GM18517 (cell line): ENCODE data around the gene AGMAT.

Experiments used
- ATAC-seq: cut with Tn5 transposase; IDR thresholded peaks from one replicate; pipeline ENCODE4 v1.9.1; 2021; ENCODE audit warnings: mild to moderate bottlenecking, moderate library complexity; ENCODE audit not compliant: unreplicated experiment

AGMAT gene

DNA sequence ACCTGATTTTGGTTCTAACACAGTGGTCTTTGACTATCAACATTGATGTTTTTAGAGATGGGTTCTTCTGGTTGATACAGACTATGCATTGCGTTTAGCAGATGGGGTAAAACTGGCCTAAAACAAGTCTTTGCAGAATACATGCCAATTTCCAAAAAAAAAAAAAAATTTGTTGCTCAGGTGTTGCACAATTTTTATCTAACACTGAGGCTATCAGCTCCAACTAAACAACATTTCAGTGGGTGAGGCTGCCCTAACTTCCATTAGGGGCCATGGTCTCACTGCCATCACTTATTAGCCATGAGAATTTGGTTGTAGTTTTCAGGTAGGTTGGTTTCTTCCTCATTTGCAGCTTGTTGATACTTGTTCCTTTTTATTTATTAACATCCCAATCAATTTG is 14.0 kb downstream of the AGMAT start:
- ATAC-seq, result no peak

DNA sequence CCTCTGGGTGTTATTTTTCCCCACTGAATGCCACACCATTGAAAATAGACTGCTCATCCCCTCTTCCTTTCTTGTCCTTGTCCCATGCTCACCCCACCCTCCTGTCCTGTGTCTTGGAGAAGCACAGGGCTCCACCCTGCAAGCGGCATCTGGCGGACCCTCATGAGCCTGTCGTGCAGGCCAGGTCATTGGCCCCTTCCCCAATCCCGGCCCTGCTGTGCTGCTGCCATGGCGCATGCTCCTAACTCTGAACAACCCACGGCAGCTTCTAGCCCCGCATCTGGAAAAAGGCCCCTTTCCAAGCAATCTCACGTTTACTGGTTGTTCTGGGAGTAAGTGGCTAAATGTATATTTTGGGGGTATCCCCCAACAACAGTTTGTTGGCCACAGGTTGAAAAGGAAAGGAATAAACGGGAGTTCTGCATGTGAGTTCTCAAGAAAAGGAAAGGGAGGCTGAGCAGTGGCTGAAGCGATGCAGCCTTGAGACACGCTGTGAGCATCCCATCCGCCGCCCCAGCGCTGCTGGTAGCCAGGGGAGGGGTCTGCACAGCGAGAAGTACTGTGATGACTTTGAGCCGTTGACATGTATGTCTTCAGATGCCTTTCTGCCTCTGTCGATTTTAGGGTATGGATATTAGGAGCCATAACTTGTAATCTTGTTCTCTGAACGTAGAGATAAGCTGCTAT is 16.3 kb downstream of the AGMAT start:
- ATAC-seq, result no peak

DNA sequence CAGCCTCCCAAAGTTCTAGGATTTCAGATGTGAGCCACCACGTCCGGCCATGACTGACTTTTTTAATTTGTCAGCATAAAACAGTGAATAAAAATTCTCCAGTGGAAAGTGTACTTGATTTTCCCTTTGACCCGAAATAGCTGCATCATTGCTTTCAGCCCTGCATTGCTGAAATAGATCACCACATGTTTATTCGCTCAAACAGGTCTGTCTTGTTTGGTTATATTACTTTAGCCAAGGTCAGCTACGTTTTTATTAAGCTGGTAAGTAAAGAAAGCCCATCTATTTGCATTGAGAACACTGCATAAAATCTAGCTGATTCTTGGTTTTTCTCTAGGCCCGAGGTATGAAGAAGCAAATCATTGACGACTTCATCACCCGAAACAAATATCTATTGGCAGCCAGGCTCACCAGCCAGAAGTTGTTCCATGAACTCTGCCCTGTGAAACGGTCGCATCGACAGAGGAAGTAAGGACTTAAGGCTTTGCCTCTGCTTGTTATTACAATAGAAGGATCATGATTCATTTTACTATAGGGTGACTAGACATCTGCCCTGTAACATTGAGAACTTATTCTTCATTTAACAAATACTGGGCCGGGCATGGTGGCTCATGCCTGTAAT is 25.6 kb downstream of the AGMAT start:
- ATAC-seq, result no peak

DNA sequence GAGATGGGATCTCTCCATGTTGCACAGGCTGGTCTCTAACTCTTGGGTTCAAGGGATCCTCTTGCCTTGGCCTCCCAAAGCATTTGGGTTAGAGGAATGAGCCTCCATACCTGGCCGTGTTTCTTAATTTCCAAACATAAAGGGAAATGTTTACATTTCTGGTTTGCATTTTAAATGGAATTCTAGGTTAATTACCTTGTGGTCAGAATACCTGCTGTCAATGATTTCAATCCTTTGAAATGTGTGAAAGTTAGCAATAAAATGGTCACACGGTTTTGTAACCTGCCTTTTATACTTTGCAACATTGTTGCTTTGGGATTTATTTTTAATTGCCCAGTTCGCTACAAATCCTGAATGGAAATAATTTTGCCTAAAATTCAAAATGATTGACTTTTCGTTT is 26.3 kb downstream of the AGMAT start:
- ATAC-seq, result no peak

DNA sequence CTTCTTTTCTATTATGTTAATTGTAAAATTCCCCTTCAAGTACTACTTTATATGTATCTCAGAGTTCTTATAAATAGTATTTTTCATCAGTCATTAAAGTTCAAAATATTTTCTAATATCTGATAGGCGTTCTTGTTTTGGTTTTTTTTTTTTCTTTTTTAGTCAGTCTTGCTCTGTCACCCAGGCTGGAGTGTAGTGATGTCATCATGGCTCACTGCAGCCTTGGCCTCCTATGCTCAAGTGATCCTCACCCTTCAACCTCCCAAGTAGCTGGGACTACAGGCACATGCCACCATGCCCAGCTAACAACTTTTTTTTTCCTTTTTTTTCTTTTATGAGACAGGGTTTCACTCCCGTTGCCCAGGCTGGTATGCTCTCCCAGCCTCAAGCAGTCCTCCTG is 27.3 kb downstream of the AGMAT start:
- no peak for ATAC-seq

DNA sequence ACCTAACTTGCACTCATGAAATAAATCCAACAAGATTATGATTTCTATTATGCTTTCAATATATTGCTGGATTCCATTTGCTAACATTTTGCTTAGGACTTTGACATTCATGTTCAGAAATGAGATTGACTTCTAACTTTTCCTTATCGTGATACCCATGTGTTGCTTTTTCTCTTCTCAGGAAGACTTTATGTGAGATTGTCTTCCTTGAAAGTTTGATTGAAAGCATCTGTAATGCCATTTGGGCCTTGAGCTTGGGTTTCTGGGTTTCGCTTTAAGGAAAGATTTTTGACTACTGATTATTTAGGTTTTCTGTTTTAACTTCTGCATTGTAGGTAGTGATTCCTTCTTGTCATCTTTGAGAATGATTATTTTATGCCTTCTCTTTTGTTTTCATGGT is 27.8 kb downstream of the AGMAT start:
- no peak for ATAC-seq

DNA sequence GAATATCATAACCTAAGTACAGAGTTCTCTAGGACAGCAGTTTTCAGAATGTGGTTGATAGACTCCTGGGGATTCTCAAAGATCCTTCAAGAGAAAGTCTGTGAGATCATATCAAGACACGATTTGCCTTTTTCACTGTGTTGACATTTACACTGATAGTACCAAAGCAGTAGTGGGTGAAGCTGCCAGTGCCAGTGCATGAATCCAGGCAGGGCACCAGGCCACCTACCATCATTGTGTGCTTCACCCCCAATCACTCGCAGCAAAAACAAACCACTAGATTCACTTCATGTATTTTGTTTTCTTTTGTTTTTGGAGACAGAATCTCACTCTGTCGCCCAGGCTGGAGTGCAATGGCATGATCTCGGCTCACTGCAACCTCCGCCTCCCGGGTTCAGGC is 34.3 kb downstream of the AGMAT start:
- ATAC-seq, result no peak

DNA sequence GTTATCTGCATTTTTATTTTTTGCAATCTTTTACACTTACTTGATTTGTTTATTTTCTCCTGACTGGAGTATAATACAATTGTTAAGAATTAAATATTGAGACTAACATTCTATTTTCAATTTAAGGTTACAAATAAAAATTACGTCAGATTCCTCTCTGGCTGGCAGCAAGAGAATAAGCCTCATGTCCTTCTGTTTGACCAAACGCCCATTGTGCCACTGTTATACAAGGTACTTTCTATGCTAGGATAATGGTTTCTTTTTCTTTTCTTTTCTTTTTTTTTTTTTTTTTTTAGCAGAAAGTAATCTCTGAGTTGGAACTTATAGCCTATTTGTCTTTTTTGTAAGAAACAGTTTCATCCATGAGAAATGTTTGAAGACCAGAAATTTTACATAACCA is 38.2 kb downstream of the AGMAT start:
- no peak for ATAC-seq

DNA sequence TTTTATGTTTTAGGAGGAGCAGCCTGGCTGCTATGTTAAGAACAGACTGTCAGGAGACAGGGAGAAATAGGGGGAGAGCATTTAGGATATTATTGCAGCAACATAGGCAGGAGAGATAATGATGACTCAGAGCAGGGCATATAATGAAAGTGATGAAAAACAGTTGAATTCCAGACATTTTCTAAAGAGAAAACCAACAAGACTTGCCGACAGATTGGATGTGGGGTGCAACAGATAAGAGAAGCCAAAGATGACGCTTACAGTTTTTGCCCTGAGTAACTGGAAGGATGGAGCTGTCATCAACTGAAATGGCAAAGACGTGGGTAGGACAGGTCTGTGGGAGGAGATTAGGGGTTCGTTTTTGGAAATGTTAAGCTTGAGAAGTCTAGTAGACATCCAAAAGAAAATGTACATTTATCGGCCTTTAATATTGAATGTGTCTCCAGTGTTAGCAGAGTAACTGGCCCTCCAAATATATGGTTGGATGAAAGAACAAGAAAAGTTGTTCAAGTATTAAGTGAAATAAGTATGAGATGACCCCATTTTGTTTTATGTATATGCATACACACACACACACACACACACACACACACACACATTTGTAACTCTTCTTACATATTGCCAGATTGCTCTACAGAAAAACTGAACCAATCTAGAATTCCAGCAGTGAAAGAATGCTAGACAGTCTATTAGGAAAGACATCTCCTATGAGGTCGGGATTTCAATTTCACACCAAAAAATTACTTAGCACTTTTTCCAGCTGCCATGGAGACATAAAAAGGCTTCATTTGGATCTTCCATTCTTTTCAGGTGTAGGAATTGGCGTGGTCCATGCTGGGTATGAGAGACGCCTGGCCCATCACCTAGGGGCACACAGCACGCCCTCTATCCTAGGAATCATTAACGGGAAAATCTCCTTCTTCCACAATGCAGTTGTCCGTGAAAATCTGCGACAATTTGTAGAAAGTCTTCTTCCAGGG is 41.0 kb downstream of the AGMAT start:
- no peak for ATAC-seq

DNA sequence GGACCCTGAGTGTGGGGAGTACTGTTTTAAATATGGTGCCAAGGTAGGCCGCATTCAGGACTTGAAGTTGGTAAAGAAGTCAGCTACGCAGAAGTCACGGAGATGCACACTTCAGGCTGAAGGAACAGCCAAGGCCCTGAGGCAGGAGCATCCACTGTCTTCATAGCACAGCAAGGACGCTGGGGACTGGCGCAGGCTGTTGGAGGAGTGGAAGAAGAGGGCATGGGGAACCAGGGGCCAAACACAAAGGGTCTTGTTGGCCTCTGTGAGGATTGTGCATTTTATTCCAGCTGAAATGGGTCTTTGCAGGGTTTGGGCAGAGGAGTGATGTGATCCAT is 41.6 kb downstream of the AGMAT start:
- ATAC-seq, result no peak

DNA sequence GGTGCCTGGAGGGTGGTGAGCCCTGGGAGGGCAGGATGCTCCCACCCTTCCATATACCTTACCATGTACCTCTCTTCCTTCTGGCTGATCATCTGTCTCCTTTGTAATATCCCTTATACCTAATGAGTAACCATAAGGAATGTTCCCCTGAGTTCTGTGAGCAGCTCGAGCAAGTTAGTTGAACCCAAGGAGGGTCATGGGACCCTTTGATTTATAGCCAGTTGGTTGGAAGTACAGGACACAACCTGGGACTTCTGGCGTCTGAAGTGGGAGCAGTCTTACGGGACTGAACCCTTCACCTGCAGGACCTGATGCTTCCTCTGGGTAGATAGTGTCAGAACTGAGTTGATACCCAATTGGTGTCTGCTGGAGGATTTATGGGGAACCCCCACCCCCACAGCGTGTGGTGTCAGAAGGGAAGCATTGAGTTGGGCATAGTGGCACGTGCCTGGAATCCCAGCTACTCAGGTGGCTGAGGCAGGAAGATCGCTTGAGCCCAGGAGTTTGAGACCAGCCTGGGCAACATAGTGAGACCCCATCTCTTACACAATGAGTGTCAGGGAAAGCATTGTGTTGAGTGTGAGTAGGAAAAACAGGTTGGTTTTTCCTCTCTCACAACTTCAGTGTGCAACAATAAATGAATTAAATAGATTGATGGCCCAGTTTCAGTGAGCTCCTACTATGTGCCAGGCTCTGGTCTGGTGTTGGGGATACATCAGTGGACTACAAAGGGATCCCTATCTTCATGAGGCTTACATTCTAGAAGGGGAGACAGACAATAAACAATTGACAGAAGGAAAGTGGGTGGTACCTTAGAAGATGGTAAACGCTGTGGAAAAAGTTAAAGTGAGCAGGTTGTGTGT is 42.2 kb downstream of the AGMAT start:
- no peak for ATAC-seq

DNA sequence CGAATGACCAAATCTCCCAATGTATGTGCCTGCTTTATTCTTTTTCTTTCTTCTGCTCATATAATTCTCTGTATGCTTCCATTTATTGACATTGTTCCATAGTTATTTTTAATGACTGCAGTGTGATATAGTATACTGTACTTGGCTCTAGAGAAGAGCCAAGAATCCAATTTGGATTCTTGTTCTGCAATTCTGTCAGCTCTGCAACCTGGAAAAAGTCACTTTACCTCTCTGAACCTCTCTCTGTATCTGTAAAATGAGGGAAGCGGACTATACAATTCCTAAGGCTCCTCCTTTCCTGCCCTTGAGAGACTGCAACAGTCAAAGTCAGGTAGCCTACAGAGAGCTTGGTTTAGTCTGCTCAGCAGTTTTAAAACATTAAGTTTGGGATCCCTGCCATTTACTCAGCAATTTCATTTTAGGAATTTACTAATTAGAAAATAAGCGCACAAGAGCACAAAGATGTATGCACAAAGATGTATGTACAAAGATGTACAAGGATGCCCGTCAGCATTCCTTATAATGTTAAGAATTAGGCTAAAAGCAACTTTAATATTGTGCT is 43.5 kb downstream of the AGMAT start:
- ATAC-seq, result no peak

DNA sequence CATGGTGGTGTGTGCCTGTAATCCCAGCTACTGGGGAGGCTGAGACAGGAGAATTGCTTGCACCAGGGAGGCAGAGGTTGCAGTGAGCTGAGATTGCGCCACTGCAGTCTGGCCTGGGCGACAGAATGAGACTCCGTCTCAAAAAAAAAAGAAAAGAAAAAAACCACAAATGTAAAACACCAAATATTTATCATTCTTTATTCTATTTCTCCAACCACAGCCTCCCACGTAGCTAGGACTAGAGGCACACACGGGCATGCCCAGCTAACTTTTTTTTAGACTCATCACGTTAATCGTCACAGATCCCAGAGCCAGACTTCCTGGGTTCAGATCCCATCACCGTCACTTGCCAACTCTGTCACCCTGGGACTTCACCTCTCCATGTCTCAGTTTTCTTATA is 44.7 kb downstream of the AGMAT start:
- no peak for ATAC-seq

DNA sequence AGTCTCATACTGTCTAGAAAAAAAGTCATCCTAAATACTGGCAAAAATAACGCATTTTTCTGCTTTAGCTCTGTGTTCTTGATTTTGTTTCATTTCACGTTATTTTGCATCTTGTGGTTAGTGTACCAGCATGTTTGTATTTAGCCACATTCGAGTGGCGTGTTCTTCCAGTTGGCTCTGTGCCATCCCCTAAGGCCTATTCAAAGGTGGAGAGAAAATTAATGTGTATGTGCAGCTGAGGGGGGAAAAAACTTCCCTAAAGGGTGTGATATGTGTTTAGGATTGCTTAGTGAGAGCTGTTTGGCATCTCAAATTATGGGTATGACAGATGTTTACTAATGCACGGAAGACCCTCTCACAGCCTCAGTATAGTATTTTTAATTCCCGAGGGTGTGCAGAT is 46.1 kb downstream of the AGMAT start:
- ATAC-seq, result no peak

DNA sequence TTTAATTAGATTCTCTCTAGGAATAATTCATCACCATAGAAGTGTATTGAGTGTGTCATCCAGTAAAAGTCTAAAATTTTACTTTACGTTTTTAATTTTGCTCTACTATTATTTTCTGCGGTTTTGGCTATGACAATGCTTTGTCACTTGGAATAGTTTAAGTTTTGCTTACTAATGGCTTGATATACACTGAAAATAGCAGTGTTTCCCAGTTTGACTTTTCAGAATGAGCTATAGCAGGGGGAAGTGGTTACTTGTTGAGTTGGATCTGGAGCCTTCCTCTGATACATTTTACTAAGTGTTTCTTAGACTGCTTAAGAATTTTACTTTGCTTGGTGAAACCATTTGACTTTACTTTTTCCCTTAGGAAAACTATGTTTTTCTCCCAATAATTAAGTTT is 53.2 kb downstream of the AGMAT start:
- no peak for ATAC-seq

DNA sequence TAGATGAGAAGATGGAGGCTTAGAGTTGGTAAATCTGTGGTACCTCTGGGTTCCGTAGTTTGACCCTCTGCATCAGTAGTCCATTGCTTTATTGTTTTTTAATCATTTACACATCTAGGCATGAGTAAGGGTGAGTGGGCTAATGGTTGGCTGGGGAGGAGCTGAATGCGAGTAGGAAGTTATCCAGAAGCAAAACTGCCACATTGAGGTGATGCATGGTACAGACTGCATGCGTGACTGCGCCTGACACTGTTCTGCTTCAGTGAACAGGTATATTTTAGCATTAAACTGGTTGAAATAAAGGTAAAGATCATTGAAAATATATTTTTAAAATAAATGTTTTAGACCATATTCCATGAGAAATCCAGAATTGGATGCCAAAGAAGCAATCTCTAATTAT is 53.8 kb downstream of the AGMAT start:
- ATAC-seq, result no peak

DNA sequence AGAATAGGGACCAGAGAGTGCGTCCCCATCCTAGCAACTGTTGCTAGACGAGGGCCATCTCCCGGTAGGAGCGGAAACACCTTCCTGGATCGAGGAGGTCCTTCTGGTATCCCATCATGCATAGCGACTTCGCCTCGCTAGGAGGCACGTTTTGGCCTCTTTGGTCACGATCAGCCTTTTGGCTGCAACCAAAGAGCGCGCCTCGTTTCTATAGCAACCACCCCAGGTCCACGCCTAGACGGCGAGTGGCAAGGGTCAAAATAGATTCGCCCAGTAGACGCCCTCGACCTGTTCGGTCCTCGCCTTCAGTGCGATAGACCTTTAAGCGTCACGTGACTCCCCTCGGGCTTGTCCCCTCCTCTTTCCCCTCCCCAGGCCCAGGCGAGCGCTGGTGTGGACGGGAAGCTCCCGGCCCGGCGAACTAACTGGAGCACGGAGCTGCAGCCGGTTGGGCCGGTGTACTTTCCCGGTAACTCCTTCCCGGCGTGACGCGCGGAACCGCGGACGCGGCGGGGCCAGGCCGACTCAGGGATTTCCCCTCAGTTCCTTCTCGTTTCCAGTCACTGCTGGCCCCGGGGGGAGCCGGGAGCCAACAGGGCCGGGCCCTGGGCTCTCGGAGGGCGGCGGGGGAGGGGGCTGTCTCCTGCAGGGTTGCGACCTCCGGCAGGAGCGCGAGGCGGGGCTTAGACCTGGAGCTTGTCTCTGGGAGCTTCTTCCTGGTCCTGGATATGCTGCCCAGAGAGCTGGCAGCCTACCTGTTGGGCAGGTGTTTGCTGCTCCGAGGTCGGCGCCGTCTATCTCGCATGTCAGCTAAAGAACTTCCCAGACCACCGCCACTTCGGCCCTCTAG is 58.1 kb downstream of the AGMAT start, which contains the start of gene DNAJC16:
DNAJC16 (plus strand) TSS at position 359 of the 850 bp plus-strand sequence. CDS start 2,258 bp downstream, outside the sequence.
- ATAC-seq, result peak; percentile 74

DNA sequence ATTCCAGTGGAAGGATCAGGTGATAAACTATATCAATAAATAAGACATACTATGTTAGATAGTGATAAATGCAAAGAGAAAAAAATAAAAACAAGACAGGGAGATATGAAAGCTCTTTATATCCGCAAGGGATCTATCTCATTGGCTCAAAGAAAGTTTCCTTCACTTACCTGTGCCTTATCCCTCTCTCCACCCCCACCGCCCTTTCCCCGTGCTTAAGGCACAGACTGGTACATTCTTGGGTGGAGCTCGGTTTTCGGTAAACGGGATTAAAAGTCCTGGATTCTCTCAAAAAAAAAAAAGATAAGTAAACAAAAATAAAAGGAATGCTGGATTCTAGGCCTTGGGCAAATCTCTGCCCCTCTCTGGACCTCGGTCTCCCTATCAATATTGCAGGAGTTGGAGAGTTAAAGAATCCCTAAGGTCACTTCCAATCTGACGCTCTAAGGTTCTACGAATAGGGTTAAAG is 58.8 kb downstream of the AGMAT start:
- no peak for ATAC-seq
